SK-N-MC (cell line): Measurements from ENCODE around the gene RPS6KL1.

ENCODE experiments used
- DNase-seq: peaks from one replicate; pipeline ENCODE4 v3.0.0-alpha.2; 2011; ENCODE audit warnings: low read depth, low spot score
- H3K27ac ChIP-seq: fragments of 200-600 bp; sonication (generic); 2 replicates; pipeline ENCODE4 v1.5.1; 2016; ENCODE audit warnings: mixed run types
- H3K36me3 ChIP-seq: fragments of 200-600 bp; sonication (generic); 2 replicates; pipeline ENCODE4 v1.6.1; 2017; ENCODE audit warnings: antibody characterized with exemption, low read length, mixed read lengths; ENCODE audit not compliant: insufficient read depth
- H3K4me3 ChIP-seq: fragments of 200-600 bp; sonication (generic); 2 replicates; pipeline ENCODE4 v1.5.1; 2016
- H3K9ac ChIP-seq: fragments of 200-600 bp; sonication (generic); 2 replicates; pipeline ENCODE4 v1.8.0; 2017; ENCODE audit warnings: mixed run types, mixed read lengths; ENCODE audit not compliant: insufficient read length
- H3K9me3 ChIP-seq: fragments of 200-600 bp; sonication (generic); 2 replicates; pipeline ENCODE4 v1.6.1; 2017; ENCODE audit warnings: low read depth, mild to moderate bottlenecking, antibody characterized with exemption, low read length, moderate library complexity, mixed read lengths
- EZH2 ChIP-seq: fragments of 200-600 bp; sonication (generic); IDR thresholded peaks from one replicate; pipeline ENCODE4 v1.6.1; 2017; ENCODE audit warnings: antibody characterized with exemption
- FOXP2 ChIP-seq: optimal IDR thresholded peaks from 2 replicates; pipeline ENCODE3; 2011; ENCODE audit warnings: mild to moderate bottlenecking, moderate library complexity; ENCODE audit not compliant: insufficient read depth; ENCODE audit errors: extremely low read length, control extremely low read depth
- POLR2AphosphoS5 ChIP-seq: IDR thresholded peaks from 2 replicates; pipeline ENCODE4 v1.6.1; 2012; ENCODE audit warnings: mild to moderate bottlenecking, low read depth, low read length, borderline replicate concordance

The RPS6KL1 gene

DNA sequence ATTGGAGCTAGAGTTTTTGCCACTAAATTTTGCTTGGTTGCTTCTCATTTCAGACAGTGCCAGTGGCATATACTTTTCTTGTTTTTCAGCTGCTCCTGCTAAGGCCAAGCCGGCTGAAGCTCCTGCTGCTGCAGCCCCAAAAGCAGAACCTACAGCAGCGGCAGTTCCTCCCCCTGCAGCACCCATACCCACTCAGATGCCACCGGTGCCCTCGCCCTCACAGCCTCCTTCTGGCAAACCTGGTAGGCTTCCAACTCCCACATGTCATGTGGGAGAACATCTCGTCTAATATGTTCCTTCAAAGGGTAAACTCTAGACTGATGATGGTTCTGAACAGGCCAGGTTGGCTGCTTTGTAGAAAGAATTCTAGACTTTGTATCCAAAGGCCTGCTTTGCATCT, 30.3 kb downstream of the RPS6KL1 start:
- no peaks in the 10 kb centered on the region for H3K9me3 ChIP-seq
- H3K36me3 ChIP-seq, result peaks cover 94% of the 10 kb centered on the region
- no peak overlapping the region for H3K4me3 ChIP-seq
- DNase-seq, result no peak
- TF ChIP-seq EZH2, result no peak
- TF ChIP-seq FOXP2, result no peak
- TF ChIP-seq POLR2AphosphoS5, result no peak
- no peak overlapping the region for H3K27ac ChIP-seq
- H3K9ac ChIP-seq, result no peak overlapping the region

DNA sequence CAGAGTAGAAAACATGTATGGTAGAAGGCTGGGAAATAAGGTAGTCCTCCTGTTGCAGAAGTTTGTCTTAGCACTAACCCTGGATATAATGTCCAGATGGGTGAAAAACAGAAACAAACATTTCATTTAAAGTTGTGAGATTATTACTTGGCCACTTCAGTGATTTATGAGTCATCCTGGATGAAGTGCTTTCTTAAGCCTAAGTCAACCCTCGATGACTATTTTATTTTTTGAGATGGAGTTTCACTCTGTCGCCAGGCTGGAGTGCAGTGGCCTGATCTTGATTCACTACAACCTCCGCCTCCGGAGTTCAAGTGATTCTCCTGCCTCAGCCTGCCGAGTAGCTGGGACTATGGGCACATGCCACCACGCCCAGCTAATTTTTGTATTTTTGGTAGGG, 31.2 kb downstream of the RPS6KL1 start:
- Histone ChIP-seq H3K9ac (no peak overlapping the region), H3K9me3 (no peaks in the 10 kb centered on the region), H3K4me3 (no peak overlapping the region), H3K36me3 (peaks cover 85% of the 10 kb centered on the region), H3K27ac (no peak overlapping the region)
- DNase-seq, result no peak
- TF ChIP-seq POLR2AphosphoS5 (no peak), FOXP2 (no peak), EZH2 (no peak)

GRCh38 chr14:74890262-74890661, 32.8 kb downstream of the RPS6KL1 start:
- Histone ChIP-seq H3K9me3 (no peaks in the 10 kb centered on the region), H3K4me3 (no peak overlapping the region), H3K27ac (no peak overlapping the region), H3K36me3 (peaks cover 84% of the 10 kb centered on the region), H3K9ac (no peak overlapping the region)
- no peak for TF ChIP-seq EZH2
- no peak for TF ChIP-seq POLR2AphosphoS5
- TF ChIP-seq FOXP2, result no peak
- DNase-seq, result no peak

DNA sequence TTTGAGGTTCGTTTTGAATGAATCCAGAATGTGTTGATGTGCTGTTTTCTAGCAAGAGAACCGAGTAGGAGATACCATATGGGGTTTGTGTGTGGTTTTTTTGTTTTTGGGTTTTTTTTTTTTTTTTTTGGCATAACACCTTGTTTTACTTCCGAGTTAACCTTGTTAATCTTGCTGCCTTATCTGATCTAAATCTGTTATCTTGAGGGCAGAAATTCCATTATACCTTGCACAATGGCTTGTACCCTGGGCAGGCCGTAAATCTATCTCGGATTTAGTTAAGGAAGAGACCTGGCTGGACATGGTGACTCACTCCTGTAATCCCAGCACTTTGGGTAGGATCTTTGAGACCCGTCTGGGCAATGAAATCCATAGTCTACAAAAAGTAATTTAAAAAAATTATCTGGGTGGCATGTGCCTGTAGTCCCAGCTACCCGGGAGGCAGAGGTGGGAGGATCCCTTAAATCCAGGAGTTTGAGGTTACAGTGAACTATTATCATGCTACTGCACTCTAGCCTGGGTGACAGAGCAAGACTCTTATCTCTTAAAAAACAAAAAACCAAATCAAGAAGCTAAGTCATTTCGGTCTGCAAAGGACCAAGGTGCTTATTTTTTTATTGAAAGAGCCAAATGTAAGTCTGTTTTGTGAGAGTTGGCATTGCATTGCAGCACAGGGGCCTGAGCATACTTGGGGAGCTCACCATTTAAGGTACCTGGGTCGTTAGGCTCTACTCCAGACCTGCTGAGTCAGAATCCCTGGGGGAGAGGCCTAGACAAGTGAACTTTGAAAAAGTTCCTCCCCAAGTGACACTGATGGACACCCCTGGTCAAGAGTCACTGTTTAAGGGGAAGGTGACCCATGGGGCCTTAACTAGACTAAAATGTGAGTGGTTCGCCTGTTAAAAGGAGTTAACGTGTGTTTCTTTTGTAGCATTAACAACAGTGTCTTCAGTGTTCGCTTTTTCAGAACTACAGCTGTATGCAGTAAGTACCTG, 34.6 kb downstream of the RPS6KL1 start:
- no peak for DNase-seq
- TF ChIP-seq FOXP2, result no peak
- no peak for TF ChIP-seq POLR2AphosphoS5
- TF ChIP-seq EZH2, result no peak
- no peak overlapping the region for H3K9ac ChIP-seq
- H3K4me3 ChIP-seq, result no peak overlapping the region
- H3K27ac ChIP-seq, result no peak overlapping the region
- H3K9me3 ChIP-seq, result no peaks in the 10 kb centered on the region
- H3K36me3 ChIP-seq, result peaks cover 86% of the 10 kb centered on the region

DNA sequence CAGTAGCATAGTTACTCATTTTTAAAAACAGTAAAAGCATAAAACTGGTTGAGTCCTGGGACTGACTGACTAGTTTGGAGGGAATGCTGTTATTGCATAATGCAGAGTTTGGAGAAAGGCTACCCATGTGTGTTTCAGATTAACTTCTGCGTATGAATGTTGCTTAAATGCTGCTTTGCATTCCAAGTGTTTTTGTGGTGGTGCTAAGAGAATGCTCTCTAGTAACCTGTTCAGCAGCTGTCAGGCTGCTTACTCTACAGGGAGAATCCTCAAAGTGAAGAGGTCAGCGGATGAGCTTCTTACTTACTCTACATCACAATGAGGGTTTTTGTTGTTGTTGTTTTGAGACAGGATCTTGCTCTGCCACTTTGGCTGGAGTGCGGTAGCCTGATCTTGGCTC, 37.1 kb downstream of the RPS6KL1 start:
- no peak overlapping the region for H3K4me3 ChIP-seq
- no peak for DNase-seq
- H3K27ac ChIP-seq, result peak overlapping the region; percentile 13; the same call in 1 of the 2 replicates
- no peak overlapping the region for H3K9ac ChIP-seq
- H3K9me3 ChIP-seq, result no peaks in the 10 kb centered on the region
- TF ChIP-seq EZH2, result no peak
- TF ChIP-seq POLR2AphosphoS5, result no peak
- no peak for TF ChIP-seq FOXP2
- peaks cover 63% of the 10 kb centered on the region for H3K36me3 ChIP-seq

DNA sequence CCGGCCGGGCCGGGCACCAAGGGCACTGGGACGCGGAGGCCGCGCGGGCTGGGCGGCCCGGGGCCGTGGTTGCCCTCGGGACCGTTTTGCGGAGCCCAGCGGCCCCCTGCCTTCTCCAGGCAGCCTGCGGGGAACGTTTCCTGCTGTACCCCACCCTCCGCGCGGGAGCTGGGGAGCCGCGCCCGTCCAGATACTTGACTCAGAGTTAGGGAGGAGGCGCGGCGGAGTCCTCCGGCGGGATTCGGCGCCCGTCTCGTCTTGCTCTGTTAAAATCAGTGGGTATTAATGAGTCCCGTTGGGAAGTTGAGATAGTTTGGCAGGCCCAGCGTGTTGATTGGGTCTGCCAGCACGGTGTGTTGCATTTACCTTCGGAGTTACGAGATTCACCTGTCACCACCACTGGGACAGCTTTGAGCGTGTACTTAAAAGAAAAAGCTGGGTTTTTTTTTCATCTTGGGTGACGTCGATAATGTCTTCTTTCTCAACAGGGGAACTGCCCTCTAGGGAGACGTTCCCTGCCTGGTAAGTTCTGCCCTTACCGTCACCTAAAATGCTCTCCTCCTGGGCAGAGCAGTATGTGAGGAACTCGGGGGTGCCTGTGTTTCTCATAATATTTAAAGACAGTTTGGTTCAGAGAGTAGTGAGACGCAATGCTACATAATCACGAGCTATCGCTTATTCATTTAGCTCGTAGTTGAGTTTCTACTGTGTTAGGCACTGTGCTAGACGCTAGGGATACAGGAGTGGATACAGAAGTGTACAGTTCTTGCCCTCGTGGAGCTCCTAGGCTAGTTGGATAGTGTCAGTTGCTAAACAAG, 40.7 kb downstream of the RPS6KL1 start:
- Histone ChIP-seq H3K4me3 (peak overlapping the region; percentile 96), H3K9me3 (no peaks in the 10 kb centered on the region), H3K9ac (peak overlapping the region; percentile 97), H3K27ac (0 out of 2 replicates have a peak overlapping the region, but pooled peaks have one; percentile 62), H3K36me3 (peaks cover 34% of the 10 kb centered on the region)
- no peak for DNase-seq
- no peak for TF ChIP-seq EZH2
- TF ChIP-seq POLR2AphosphoS5, result no peak
- TF ChIP-seq FOXP2, result no peak

- H3K4me3 ChIP-seq, result peak within 1 kb of the TSS; percentile 96
- peaks cover 31% of the 10 kb centered on the region for H3K36me3 ChIP-seq
- H3K27ac ChIP-seq, result peak within 1 kb of the TSS; percentile 77; the same call in 1 of the 2 replicates
- no peaks in the 10 kb centered on the region for H3K9me3 ChIP-seq
- TF ChIP-seq EZH2 (no peak), POLR2AphosphoS5 (peak; percentile 97)
- H3K9ac ChIP-seq, result peak within 1 kb of the TSS; percentile 97
- peak; percentile 34 for DNase-seq
Observed at GRCh38 chr14:74881431-74882102, 41.5 kb downstream of the RPS6KL1 start, which contains the start of gene DLST. TSS of gene DLST (plus strand) at chr14:74881916. CDS start at chr14:74881954, 38 bp downstream.
